HG03064 (cell line): ENCODE measurements around the gene LRP1B.

Experiments used
- ATAC-seq: cut with Tn5 transposase; IDR thresholded peaks from one replicate; pipeline ENCODE4 v1.9.1; 2021; ENCODE audit warnings: low read depth; ENCODE audit not compliant: unreplicated experiment

LRP1B gene

DNA sequence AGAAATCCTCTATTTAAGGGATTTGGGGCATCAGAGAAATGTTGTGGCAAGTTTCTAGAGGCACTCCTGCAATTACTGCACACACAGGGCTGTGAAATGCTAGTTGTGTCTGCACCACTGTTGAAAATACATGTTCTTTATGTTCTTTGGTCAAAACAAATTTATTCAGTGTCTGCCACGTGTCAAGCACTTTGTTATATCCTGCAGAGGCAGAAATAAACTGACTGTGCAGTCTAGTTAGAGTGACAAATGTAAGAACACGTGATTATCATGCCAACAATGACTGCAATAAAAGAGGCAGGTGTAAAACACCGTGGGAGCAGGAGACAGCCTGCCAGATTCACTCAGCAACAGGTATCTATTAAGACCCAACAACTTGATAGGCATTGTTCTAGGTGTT is 423.3 kb downstream of the LRP1B start:
- no peak for ATAC-seq

DNA sequence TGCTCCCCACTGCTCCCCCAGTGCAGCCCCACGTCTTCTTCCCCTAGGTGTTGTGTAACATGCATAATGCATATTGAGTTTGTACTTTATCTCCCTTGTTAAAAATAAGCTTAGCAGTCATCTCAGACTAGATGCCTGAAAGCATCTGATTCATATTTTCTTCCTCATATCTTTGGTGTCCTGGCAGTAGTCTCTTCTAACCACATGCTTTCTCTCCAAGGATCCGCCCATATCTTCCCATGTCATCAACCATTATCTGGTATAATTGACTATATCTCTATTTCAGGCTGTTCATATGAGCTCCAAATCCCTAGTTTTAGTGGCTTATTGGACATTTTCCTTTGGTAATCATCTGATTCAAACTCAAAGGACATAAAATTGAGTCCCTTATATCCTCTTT is 426.3 kb downstream of the LRP1B start:
- no peak for ATAC-seq

DNA sequence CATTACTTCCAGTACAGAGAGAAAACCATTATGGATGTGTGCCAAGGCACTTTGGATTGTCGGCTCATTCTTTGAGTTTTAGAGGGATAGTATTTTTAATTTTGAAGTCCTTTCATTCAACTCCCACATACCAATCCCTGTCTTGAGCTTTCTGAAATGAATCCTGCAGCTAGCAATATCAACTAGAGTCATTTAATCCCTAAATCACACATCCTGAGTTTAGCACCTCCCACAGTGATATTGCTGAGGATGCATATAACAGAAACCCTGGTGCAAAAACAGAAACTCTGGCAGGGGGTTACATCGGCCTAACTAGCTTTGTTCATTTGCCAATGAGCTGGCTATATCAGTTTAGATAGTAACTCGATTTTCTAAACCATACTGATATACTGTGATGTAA is 427.3 kb downstream of the LRP1B start:
- no peak for ATAC-seq

DNA sequence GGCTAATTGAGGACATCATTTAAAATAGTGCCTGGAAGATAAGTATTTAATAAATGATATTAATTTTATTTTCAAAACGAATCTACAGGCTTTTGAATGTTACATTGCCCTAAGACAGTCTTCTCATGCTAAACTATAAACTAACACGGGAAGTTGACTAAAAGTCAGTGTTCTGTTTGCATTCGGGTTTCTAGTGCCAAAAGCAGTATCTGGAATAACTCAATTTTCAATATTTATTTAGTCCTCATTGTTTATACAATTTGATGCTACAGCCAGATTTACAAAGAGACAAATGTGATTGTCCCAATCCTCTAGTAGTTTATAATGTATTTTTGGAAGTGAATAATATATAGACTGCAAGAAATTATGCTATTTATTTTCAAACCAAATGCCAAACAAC is 429.2 kb downstream of the LRP1B start:
- ATAC-seq: no peak

DNA sequence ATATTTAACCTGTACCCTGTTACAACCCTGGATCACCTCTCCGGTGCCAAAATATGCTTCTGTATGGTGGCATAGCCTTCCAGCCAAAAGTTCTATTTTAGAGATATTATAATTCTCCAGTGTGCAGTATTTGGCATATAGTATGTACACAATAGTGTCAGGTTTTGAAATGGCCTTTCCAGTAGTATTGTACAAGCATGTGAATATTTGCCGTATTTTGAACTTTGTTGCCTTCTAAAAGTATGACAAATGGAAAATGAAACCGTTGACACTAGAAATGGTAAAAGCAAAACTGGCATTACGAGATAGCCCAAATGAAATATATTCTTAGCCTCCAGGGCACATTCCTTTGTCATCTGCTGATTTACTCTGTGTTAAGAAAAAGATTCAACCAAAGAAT is 431.2 kb downstream of the LRP1B start:
- ATAC-seq: no peak

DNA sequence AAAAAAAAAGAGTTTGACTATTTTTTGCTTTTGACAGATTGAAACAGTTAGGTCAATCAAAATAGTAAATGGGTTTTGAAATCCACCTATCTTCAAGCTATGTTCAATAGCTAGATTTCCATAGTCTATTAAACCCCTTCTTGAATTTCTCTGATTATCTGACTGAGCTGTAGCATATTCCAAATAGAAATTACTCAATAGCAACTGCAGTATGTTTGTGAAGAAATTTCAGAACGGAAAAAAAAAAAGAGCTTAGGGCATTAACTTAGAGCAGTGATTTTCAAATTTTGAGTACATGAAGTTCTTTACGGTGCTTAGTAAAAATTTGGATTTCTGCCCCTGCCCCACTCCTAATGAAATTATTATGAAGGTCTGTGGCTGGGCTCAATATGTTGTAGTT is 432.3 kb downstream of the LRP1B start:
- ATAC-seq: no peak

DNA sequence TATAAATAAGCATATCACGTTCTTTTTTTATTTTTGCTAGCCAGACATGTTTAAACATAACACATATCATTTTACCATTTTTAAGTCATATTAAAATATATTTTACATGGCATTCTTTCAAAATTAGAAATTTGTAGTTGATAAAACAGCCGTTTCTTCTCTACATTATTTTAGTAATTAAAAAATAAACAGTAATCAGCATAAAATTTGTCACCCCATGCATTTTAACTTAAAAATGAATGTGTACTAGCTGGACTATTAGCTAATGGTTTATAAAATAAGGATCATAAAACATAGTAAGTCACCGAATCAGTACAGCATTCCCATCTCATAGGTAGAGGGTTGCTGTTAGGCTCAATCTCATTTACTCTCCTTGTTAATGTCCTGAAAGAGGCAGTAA is 433.8 kb downstream of the LRP1B start:
- no peak for ATAC-seq

DNA sequence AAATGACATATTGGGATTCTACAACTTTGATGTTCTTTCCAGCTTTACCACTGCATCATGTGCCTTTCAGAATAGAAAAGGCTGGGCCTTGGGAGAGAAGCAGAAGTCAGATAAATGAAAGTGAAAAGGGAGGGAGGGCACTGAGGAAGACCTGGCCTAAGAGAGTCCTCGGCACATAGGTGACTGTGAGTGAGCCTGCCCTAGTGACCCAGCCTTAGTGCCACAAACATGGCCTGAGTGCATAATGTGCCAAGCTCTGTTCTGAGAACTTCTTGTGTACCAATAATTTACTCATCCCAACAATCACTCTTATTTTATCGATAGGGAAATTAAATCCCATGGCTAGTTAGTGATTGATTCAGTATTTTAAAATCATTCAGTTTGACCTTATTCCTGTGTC is 436.6 kb downstream of the LRP1B start:
- ATAC-seq: no peak

DNA sequence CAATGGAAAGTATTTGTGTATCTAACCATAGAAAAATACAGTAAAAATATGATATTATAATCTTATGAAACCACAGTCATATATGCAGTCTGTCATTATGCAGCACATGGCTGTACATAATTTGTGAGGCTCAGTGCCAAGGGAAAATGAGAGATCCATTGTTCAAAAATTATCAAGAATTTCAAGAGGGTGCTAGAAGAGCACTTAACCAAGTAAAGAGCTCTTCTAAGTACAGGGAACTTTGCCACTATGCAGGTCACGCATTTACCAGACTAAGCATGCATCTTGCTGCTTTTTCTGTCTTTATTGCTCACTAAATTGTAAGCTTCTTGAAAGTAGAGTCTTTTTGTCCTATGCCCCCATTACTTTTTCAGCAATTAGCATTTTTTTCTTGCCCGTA is 438.0 kb downstream of the LRP1B start:
- no peak for ATAC-seq

DNA sequence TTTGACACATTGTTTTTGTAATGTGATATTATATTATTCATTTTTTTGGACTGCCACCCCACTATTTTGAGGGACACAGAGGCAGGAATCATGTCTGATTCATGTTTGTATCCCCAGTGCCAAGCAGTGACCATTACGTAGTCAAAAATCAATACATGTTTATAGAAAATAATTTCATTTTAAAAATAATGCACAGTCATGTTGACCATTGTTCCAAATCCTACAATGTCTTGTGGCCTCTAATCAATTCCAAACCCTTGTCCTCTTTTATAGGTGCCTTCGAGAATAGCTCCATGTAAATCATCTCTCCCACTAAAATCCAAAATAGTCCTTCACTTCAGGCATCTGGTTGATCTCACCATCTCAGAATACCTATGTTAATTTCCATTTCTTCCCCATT is 454.7 kb downstream of the LRP1B start:
- no peak for ATAC-seq

DNA sequence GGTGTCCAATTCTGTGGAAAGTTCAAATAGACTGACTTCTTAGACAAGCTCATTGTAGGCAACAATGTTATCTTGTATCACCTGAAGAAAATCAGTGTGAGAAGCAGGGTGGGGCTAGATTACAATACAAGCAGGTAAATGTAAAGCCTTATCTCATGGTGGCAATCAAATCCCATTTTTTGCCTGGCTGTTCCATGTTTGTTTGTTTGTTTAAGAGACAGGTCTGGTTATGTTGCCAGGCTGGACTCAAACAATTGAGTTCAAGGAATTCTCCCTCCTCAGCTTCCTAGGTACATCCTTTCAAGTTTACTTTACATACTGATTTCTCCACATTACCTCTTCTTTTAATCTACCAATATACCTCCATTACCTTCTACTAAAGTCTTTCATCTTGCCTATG is 464.6 kb downstream of the LRP1B start:
- no peak for ATAC-seq

DNA sequence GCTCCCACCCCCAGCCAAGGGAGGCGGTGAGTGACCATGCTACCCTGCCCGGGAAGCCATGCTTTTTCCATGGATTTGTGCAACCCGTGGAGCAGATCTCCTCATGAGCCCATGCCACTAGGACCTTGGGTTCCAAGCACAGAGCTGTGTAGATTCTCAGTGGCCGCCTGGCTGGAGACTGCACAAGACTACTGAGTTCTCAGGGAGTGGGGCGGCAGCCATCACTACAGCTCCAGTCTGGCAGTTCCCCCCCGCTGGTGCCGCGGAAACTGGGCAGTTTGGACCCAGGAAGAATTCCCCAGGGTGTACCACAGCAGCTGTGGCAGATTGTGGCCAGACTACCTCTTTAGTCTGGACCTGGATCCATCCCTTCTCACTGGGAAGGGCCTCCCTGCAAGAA is 470.6 kb downstream of the LRP1B start:
- no peak for ATAC-seq

DNA sequence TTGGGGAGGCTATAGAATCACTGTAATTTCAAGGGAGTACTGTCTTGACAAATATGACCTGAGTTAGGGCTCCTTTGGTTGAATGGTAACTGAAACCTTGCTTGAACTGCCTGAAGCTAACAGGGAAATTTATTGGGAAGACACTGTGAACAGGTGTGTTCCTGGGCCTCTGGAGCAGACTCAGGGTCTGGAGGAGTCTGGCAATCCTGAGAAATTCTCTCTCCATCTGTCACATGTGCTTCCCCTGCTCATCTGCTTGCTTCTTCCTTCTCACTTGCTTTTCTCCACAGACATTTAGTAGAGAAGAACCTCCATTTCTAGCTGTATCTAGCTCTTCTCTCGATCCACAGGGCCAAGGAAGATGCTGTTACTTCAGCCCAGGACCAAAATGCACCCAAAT is 476.5 kb downstream of the LRP1B start:
- no peak for ATAC-seq

DNA sequence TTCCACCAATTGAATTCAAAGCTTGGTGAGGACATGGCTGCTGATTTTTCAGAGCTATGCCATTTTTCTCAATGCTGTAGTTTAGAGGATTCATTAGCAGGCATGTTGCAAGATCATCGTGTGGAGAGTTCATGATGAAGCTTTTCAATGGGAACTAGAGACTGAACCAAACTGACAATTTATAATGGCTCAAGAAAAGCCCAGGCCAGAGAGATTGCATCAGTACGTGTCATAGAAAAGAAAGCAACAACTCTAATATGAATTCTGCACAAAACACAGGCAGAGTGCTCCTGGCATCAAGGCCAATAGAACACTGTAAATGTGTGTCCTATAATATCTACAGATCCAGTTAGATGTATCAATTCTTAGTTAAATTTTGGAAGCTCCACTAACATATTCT is 477.6 kb downstream of the LRP1B start:
- no peak for ATAC-seq

DNA sequence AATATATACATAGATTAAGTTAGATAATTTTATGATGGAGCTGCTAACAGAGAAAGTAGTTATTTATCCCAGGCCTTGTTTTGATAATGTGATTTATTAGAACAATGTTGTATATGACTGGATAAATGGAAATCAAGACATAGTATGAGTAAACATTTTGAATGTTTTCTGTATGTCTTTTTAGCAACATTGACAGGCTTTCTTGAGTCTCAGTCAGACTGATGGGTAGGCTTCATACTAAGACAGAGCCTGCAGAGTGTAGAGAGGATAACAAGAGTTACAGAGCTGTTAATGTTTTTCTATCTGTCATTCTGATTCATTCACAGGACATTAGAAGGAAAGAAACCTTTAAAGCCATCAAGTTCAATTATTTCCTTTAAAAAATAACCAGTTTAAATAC is 478.5 kb downstream of the LRP1B start:
- no peak for ATAC-seq

DNA sequence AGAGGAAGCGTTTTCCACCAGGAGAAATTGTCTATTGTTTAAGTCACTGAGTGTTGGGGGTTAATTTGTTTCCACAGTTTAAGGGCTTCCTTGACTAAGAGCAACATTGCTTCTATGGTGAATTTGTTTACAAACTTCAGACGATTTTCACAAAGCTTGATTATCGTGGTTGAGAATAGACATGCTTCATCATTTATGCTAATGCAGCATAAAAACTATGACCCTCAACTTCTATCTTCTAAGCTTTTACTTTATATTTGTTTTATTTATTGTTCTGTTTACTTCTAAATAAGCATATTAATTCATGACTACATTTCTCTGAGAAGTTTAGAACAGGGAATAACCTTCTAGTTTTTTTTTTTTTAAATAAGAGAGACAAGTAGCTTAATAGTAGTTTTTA is 483.5 kb downstream of the LRP1B start:
- no peak for ATAC-seq

DNA sequence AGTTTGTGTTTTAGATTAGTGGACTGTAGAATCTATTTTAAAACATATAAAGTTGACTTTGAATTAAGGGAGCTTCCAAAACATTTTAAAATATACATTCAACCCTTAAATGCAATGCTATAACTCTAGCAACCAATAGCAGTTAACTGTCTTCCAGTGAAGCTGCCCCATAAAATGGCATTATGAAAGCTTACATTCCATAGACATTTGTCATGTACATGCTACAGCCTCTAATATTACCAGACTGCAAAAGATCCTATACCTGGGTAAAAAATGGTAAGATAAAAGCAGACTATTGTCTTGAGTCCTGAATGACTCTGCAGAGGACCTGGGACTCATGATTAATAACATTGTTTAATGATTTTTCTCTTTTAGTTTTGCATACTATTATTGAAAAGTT is 489.4 kb downstream of the LRP1B start:
- no peak for ATAC-seq

DNA sequence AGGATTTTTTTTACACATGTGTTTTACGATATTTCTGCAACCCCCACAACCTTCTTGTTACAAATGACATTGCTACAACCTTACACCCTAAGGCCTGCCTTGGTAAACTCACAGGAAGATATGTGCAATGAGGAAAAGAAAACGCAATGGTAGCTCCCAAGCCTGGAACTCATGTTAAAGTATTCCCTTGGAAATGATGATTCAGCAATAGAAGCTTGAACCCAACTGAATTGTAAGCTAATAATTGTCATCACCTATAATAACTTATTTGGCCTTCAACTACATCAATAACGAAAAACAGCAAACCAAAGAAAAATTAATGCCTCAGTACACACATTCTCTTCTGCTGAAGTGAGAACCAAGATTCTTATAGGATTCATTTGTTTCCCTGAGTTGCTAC is 491.0 kb downstream of the LRP1B start:
- ATAC-seq: no peak

DNA sequence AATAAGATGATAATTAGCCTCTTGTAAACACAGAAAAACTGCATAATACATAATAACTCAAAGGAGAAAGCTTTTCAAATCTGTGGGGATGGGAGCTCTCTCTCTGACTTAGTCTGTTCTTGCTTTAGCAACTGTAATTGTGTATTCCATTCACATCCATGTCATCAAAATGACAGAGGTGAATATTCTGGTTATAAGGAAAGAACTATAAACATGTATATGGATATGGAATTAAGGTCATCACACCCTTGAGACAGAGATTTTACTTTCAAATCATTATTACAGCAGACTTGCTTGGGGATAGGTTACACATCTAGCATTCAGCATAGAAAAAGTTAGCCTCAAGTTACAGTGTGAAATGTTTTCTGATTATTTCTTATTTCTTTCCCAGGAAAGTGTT is 497.7 kb downstream of the LRP1B start:
- ATAC-seq: no peak

DNA sequence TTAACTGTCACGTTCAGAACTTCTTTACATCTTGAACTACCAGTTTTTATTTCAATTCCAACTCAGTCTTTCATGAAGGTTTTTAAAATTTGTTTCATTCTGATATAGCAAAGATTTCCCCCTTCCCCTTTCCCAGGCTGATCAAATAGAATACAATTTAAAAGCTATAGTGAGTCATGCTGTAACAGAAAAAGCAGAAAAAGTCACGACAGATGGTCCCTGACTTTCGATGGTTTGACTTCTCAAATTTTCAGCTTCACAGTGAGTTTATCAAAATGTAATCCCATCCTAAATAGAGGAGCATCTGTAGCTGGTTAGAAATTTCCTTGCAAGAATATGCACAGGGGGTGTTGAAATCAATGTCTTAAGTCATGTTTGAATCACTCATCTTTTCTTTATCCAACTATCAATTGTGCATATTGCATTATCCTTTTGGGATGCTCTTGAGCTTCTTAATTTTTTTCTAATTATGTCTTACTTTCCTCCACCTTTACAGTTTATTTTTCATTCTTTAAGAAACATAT is 500.3 kb downstream of the LRP1B start:
- no peak for ATAC-seq

DNA sequence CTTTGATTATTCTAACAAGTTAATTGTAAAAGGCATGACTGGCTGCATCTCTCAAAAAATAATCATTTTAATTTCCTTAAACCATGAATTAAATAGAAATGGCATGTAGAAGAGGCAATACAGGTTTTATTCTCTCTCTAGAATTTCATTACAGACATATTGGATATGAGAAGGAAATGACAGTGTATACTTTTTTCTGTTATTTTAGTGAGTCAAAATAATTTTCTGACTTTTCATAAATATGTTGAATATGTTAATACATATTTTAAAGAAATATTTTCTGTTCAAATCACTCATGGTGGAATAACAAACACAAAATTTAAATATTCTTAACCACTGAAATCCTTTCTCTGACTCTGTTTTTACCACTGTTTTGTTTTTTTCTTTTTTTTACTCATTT is 510.4 kb downstream of the LRP1B start:
- ATAC-seq: no peak

DNA sequence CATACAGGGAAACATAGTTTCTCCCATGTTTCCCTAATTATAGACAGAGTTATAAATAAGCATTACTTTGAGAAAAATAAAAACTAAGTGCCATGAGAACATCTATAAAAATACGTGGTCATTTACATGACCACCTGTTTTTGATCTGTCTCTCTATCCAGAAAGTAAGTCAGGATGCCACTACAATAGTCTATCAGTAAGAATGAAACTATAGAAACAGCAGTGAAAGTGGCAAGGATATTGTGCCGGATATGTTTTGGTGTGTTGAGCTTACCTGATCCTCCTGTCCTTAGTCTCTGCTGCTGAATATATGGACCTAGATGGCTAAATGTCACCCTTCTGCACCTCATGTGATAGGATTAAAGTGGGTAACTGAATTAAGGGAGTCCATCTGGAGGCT is 512.4 kb downstream of the LRP1B start:
- no peak for ATAC-seq

DNA sequence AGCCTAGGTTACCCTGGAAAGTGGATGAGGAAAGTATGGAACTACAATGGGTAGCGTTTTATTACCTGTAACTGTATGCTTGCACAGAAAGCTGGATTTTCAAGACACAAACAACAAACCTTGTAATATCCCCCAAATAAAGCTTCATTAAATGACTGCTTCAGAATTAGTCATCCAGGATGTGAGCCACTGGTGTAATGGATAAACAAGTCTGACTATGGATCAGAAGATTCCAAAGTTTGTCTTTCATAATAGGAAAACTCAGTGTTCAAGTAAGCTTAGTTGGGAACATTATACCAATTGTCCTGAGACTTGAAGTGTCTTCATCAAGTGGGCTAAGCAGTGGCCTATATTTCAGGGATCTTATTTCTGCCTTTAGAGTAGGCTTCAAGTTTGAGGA is 518.8 kb downstream of the LRP1B start:
- ATAC-seq: no peak

DNA sequence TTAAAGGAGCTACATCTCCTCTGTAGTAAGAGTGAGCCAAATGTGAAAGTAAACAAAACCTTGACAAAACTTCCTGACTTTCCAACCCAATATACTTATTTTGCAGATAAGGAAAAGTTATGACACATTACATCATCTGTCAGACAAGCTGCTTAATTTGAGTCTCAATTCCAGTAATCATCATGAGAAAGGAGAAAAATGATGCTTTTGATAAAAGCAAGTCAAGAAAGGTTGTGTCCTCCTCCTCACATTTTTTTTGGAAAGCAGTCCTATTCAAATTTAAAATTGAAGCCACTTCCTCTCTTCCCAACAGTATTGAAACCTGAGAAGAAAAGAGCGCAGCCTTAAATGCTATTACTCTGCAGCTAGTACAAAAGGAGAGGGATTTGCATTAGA is 519.6 kb downstream of the LRP1B start:
- ATAC-seq: no peak
